ENCODE data around the gene ATP1B4. TPM values are rescaled to one million over a fixed set of nuclear protein-coding genes. Genes with fewer than 3 reads are reported as not detected.

Gene ATP1B4
- total and polyA plus RNA-seq, 9 of the 15 experiments (the other 6 are each of a cell fraction or from before 2014, with no cell fraction given), result 0.04 to 0.18 TPM; not detected in 7

DNA sequence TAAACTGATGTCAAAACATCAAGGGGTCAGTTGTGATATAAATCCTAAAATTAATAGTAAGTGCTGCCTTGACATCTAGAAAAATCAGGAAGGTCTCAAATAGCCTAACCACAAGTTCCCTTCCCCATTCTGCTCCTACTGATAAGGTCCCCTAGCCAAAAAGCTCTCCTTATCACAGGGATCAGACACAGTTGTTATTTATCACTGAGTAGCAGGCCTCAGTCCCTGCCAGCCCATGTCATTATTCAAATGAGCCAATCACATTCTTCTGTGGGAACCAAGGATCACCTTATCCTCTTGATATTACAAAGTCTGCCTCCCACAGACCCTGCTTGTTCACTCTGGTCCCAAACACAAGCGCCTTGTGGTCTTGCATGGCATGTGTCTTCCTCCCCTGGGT lies 27.3 kb upstream of the ATP1B4 start (continued):
- TF ChIP-seq TBL1XR1 (IDR thresholded peaks at IDR 0.05; ENCODE audit: low read length in 2 of 2), result peak in 1 of 2 experiments; percentile 70; a peak in 1 of 4 replicates
- no peak for TF ChIP-seq ESRRB (CRISPR knock-in tag; IDR thresholded peaks at IDR 0.05; ENCODE audit: borderline replicate concordance)
- TF ChIP-seq, protein P1, sequence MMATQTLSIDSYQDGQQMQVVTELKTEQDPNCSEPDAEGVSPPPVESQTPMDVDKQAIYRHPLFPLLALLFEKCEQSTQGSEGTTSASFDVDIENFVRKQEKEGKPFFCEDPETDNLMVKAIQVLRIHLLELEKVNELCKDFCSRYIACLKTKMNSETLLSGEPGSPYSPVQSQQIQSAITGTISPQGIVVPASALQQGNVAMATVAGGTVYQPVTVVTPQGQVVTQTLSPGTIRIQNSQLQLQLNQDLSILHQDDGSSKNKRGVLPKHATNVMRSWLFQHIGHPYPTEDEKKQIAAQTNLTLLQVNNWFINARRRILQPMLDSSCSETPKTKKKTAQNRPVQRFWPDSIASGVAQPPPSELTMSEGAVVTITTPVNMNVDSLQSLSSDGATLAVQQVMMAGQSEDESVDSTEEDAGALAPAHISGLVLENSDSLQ (IDR thresholded peaks at IDR 0.05), result peak; percentile 70
- no peak for TF ChIP-seq NR2F6 (CRISPR knock-in tag; IDR thresholded peaks at IDR 0.05)
- TF ChIP-seq WHSC1 (IDR thresholded peaks at IDR 0.05; ENCODE audit: low read length), result no peak
- no peak for TF ChIP-seq ZNF212 (CRISPR knock-in tag; IDR thresholded peaks at IDR 0.05)
- TF ChIP-seq ZNF282 (CRISPR knock-in tag; IDR thresholded peaks at IDR 0.05), result no peak
- TF ChIP-seq DPF2 (IDR thresholded peaks at IDR 0.05), result peak; percentile 85
- TF ChIP-seq, protein P2, sequence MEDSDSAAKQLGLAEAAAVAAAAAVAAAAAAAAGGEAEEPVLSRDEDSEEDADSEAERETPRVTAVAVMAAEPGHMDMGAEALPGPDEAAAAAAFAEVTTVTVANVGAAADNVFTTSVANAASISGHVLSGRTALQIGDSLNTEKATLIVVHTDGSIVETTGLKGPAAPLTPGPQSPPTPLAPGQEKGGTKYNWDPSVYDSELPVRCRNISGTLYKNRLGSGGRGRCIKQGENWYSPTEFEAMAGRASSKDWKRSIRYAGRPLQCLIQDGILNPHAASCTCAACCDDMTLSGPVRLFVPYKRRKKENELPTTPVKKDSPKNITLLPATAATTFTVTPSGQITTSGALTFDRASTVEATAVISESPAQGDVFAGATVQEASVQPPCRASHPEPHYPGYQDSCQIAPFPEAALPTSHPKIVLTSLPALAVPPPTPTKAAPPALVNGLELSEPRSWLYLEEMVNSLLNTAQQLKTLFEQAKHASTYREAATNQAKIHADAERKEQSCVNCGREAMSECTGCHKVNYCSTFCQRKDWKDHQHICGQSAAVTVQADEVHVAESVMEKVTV (CRISPR knock-in tag; IDR thresholded peaks at IDR 0.05), result no peak
- 0 out of 2 replicates have a peak, but pooled peaks have one; percentile 35 for TF ChIP-seq SP1 (CRISPR knock-in tag; IDR thresholded peaks at IDR 0.05)
- TF ChIP-seq CTBP1 (IDR thresholded peaks at IDR 0.05; ENCODE audit: borderline replicate concordance), result peak; percentile 54; the same call in 1 of the 2 replicates
- TF ChIP-seq TCFL5 (CRISPR knock-in tag; conservative IDR thresholded peaks at IDR 0.05), result no peak
- TF ChIP-seq, protein P3, sequence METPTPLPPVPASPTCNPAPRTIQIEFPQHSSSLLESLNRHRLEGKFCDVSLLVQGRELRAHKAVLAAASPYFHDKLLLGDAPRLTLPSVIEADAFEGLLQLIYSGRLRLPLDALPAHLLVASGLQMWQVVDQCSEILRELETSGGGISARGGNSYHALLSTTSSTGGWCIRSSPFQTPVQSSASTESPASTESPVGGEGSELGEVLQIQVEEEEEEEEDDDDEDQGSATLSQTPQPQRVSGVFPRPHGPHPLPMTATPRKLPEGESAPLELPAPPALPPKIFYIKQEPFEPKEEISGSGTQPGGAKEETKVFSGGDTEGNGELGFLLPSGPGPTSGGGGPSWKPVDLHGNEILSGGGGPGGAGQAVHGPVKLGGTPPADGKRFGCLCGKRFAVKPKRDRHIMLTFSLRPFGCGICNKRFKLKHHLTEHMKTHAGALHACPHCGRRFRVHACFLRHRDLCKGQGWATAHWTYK (CRISPR knock-in tag; IDR thresholded peaks at IDR 0.05), result no peak
- TF ChIP-seq ETV5 (CRISPR knock-in tag; IDR thresholded peaks at IDR 0.05; ENCODE audit: low read depth), result no peak
- no peak for TF ChIP-seq ZNF77 (CRISPR knock-in tag; IDR thresholded peaks at IDR 0.05)
- TF ChIP-seq RAD21 (CRISPR knock-in tag; conservative IDR thresholded peaks at IDR 0.05 in 1 of 2, IDR thresholded peaks at IDR 0.05 in 1 of 2), result 0 out of 4 replicates have a peak, but pooled peaks of 1 of the 2 experiments have one; percentile 1
- no peak for TF ChIP-seq POLR2B (IDR thresholded peaks at IDR 0.05; ENCODE audit: low read depth, partially characterized antibody)
- TF ChIP-seq MTA3 (IDR thresholded peaks at IDR 0.05; ENCODE audit: borderline replicate concordance), result no peak
- TF ChIP-seq, protein P4, sequence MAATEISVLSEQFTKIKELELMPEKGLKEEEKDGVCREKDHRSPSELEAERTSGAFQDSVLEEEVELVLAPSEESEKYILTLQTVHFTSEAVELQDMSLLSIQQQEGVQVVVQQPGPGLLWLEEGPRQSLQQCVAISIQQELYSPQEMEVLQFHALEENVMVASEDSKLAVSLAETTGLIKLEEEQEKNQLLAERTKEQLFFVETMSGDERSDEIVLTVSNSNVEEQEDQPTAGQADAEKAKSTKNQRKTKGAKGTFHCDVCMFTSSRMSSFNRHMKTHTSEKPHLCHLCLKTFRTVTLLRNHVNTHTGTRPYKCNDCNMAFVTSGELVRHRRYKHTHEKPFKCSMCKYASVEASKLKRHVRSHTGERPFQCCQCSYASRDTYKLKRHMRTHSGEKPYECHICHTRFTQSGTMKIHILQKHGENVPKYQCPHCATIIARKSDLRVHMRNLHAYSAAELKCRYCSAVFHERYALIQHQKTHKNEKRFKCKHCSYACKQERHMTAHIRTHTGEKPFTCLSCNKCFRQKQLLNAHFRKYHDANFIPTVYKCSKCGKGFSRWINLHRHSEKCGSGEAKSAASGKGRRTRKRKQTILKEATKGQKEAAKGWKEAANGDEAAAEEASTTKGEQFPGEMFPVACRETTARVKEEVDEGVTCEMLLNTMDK (IDR thresholded peaks at IDR 0.05; ENCODE audit: borderline replicate concordance, insufficient read depth, low read depth, low read length, poor library complexity, severe bottlenecking), result no peak
- no peak for TF ChIP-seq ZNF444 (CRISPR knock-in tag; IDR thresholded peaks at IDR 0.05)
- TF ChIP-seq FOXK1 (CRISPR knock-in tag; IDR thresholded peaks at IDR 0.05; ENCODE audit: borderline replicate concordance), result no peak
- no peak for TF ChIP-seq NONO (IDR thresholded peaks at IDR 0.05; ENCODE audit: low read depth in 2 of 2, low read length in 1 of 2)
